Mesothelial cell of epicardium (in vitro differentiated cells): ENCODE data around the gene FBLIM1. TPM values are rescaled to one million over a fixed set of nuclear protein-coding genes. Genes with fewer than 3 reads are reported as not detected.
A peak's percentile ranks its signal among the peaks of the same experiment; 100 is the strongest.

Source experiments
- DNase-seq, 2 experiments: peaks; one replicate each; pipeline ENCODE4 v3.0.0; 2021; ENCODE audit warnings: low spot score in 2 of 2; ENCODE audit not compliant: unreplicated experiment in 2 of 2
- H3K27ac Mint-ChIP-seq: 2 replicates; pipeline ENCODE4 v1.8.0; 2021; ENCODE audit warnings: mixed read lengths
- H3K27me3 Mint-ChIP-seq: 2 replicates; pipeline ENCODE4 v1.8.0; 2021; ENCODE audit warnings: low read depth, mixed read lengths
- H3K36me3 Mint-ChIP-seq: 2 replicates; pipeline ENCODE4 v1.8.0; 2021; ENCODE audit warnings: mixed read lengths
- H3K4me1 Mint-ChIP-seq: 2 replicates; pipeline ENCODE4 v1.8.0; 2021; ENCODE audit warnings: mixed read lengths
- H3K4me3 Mint-ChIP-seq: 2 replicates; pipeline ENCODE4 v1.8.0; 2021; ENCODE audit warnings: mild to moderate bottlenecking, moderate library complexity, mixed read lengths
- H3K9me3 Mint-ChIP-seq: 2 replicates; pipeline ENCODE4 v1.8.0; 2021; ENCODE audit warnings: mixed read lengths
- total RNA-seq: library from RNA; stranded (reverse); gene quantifications from 3 replicates; pipeline ENCODE4 v1.2.1, GENCODE V29; 2021
- TF ChIP-seq, protein P1 (sequence below): fragments of 200-600 bp; sonication (generic); IDR thresholded peaks from one replicate; pipeline ENCODE4 v1.5.0; 2021; ENCODE audit warnings: antibody characterized with exemption; ENCODE audit not compliant: unreplicated experiment

FBLIM1 gene
- total RNA-seq, 1 donor from 2014 or later: 103 TPM

DNA sequence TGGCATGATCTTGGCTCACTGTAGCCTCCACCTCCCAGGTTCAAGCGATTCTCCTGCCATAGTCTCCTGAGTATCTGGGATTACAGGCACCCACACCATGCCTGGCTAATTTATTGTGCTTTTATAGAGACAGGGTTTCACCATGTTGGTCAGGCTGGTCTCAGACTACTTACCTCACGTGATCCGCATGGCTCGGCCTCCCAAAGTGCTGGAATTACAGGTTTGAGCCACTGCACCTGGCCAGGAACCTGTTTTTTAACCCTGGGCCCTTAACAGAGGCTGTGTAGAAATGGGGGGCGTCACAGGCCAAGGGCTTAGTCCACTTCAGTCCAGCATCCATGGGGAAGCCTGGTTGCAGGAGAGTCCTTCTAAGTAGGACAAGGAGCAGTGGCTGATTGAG is 9.3 kb downstream of the FBLIM1 start:
- Mint-ChIP-seq H3K27ac (no peak overlapping the region), H3K4me3 (no peak overlapping the region), H3K27me3 (no peaks in the 10 kb centered on the region), H3K9me3 (no peaks in the 10 kb centered on the region), H3K4me1 (no peaks in the 10 kb centered on the region), H3K36me3 (peaks cover 40% of the 10 kb centered on the region)
- TF ChIP-seq, protein P1, sequence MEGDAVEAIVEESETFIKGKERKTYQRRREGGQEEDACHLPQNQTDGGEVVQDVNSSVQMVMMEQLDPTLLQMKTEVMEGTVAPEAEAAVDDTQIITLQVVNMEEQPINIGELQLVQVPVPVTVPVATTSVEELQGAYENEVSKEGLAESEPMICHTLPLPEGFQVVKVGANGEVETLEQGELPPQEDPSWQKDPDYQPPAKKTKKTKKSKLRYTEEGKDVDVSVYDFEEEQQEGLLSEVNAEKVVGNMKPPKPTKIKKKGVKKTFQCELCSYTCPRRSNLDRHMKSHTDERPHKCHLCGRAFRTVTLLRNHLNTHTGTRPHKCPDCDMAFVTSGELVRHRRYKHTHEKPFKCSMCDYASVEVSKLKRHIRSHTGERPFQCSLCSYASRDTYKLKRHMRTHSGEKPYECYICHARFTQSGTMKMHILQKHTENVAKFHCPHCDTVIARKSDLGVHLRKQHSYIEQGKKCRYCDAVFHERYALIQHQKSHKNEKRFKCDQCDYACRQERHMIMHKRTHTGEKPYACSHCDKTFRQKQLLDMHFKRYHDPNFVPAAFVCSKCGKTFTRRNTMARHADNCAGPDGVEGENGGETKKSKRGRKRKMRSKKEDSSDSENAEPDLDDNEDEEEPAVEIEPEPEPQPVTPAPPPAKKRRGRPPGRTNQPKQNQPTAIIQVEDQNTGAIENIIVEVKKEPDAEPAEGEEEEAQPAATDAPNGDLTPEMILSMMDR: no peak
- DNase-seq: no peak

DNA sequence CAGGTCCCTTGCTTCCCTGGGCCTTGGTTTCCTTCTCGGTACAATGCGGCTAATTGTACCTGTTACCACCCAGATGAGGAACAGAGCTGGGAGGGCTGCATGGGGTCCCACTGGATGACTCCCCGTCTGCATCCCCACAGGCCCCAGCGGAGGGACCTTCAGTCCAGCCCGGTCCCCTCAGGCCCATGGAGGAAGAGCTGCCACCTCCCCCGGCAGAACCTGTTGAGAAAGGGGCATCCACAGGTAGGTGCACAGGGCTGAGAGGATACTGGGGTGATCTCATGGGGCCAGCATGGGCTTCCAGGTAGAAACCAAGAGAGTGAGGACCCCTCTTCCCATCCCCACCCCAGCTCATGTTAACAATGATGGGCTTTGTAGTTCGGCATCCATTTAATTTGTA is 9.8 kb downstream of the FBLIM1 start:
- H3K36me3 Mint-ChIP-seq: peaks cover 40% of the 10 kb centered on the region
- TF ChIP-seq, protein P1: no peak
- no peak overlapping the region for H3K4me3 Mint-ChIP-seq
- no peaks in the 10 kb centered on the region for H3K4me1 Mint-ChIP-seq
- no peaks in the 10 kb centered on the region for H3K27me3 Mint-ChIP-seq
- DNase-seq: no peak
- no peaks in the 10 kb centered on the region for H3K9me3 Mint-ChIP-seq
- H3K27ac Mint-ChIP-seq: no peak overlapping the region

DNA sequence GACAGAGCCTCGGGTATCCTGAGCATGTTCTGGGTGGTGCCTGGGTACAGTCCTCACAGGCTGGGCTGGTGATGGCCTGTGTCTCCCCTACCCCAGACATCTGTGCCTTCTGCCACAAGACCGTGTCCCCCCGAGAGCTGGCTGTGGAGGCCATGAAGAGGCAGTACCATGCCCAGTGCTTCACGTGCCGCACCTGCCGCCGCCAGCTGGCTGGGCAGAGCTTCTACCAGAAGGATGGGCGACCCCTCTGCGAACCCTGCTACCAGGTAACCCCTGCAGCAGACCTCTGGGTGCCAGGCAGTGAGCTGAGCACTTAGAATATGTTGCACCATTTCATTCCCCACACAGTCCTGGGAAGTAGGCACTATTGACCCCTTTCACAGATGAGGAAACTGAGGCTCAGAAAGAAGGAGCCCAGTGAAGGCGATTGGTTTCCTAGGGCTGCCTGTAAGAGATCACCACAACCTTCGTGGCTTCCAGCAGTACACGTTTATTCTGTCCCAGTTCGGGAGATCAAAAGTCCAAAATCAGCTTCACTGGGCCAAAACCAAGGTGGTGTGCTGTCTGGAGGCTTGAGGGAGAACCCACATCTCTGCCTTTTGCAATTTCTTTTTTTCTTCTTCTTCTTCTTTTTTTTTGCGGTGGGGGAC is 11.8 kb downstream of the FBLIM1 start:
- H3K36me3 Mint-ChIP-seq: peaks cover 41% of the 10 kb centered on the region
- no peak overlapping the region for H3K4me3 Mint-ChIP-seq
- no peak for DNase-seq
- TF ChIP-seq, protein P1: no peak
- H3K4me1 Mint-ChIP-seq: no peaks in the 10 kb centered on the region
- H3K27me3 Mint-ChIP-seq: no peaks in the 10 kb centered on the region
- no peaks in the 10 kb centered on the region for H3K9me3 Mint-ChIP-seq
- no peak overlapping the region for H3K27ac Mint-ChIP-seq

DNA sequence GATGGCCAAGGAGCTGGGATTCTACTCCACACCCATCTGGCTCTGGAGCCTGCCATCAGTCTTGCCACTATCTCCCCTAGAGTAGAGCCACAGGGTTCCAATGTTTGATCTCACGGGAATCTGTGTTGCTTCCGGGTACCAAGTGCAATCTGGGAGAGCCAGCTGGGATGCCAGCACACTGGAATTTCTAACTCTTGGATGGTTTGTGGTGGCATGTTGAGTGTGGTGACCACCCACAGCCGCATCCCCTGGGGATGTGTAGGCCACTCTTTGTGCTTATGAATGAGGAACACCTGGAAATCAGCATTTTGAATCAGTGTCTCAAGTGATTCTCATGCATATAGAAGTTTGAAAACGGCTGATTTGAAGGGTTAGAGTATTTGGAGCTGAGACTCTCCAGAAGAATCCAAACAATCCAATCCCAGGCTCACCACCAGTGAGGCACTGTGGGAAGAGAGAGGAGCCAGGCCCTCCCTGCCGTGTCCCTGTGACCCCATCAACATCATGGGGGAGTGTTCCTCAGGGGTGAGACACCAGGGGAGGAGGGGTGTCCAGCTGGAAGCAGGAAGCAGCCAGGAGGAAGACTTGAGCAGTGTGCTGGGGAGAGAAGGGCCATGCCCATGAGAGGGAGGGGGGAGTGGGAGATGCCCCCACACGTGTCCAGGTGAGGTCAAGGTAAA is 13.4 kb downstream of the FBLIM1 start:
- H3K4me3 Mint-ChIP-seq: no peak overlapping the region
- TF ChIP-seq, protein P1: no peak

DNA sequence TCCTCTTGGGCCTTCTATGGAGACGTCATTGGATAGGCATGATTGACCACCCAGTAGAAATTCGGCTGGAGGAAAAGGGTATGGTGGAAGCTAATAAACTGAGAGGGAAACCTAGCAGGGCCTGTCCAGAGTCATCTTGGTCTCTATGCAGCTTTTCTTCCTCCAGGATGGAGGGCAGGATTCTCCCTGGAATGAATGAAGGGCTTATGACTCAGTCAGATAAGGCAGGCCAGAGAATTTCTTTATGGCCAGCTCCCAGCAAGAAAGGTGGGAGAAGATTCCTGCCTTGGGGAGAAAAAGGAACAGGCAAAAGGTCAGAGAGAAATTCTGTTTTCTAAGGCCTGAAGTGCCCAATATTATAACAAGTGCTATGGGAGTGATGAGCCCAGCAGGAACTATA is 17.1 kb downstream of the FBLIM1 start:
- TF ChIP-seq, protein P1: no peak
- H3K36me3 Mint-ChIP-seq: peaks cover 57% of the 10 kb centered on the region
- H3K9me3 Mint-ChIP-seq: no peaks in the 10 kb centered on the region
- H3K27me3 Mint-ChIP-seq: no peaks in the 10 kb centered on the region
- H3K4me3 Mint-ChIP-seq: no peak overlapping the region
- no peak overlapping the region for H3K27ac Mint-ChIP-seq
- DNase-seq: no peak
- H3K4me1 Mint-ChIP-seq: no peaks in the 10 kb centered on the region

More for the DNA sequence above, 13.4 kb downstream of the FBLIM1 start:
- Mint-ChIP-seq H3K27ac (peak overlapping the region; percentile 6), H3K36me3 (peaks cover 44% of the 10 kb centered on the region), H3K4me1 (no peaks in the 10 kb centered on the region), H3K9me3 (no peaks in the 10 kb centered on the region), H3K27me3 (no peaks in the 10 kb centered on the region)
- no peak for DNase-seq
